ENCODE measurements around the gene AHRR. TPM values are rescaled to one million over a fixed set of nuclear protein-coding genes. Genes with fewer than 3 reads are reported as not detected.

The AHRR gene
- total RNA-seq, 6 experiments from 2014 or later: 0.06 to 0.81 (median 0.43) TPM

- intact Hi-C loops (cut with DNase I): no loop called here
- Histone ChIP-seq H3K36me3 (no peaks in the 10 kb centered on the region), H3K9me3 (no peaks in the 10 kb centered on the region), H3K27me3 (no peaks in the 10 kb centered on the region), H3K27ac (no peak overlapping the region), H3K4me1 (peaks cover 0 to 14% (median 6%) of the 10 kb centered on the region in 4 donors), H3K4me3 (no peak overlapping the region)
- WGBS (ENCODE audit: insufficient coverage, low coverage, low lambda C conversion rate, missing lambda C conversion rate): 62% methylated on average over 14 of the region's 18 CpGs
- TF ChIP-seq POLR2A (IDR thresholded peaks at IDR 0.05): no peak
- TF ChIP-seq, protein P1, sequence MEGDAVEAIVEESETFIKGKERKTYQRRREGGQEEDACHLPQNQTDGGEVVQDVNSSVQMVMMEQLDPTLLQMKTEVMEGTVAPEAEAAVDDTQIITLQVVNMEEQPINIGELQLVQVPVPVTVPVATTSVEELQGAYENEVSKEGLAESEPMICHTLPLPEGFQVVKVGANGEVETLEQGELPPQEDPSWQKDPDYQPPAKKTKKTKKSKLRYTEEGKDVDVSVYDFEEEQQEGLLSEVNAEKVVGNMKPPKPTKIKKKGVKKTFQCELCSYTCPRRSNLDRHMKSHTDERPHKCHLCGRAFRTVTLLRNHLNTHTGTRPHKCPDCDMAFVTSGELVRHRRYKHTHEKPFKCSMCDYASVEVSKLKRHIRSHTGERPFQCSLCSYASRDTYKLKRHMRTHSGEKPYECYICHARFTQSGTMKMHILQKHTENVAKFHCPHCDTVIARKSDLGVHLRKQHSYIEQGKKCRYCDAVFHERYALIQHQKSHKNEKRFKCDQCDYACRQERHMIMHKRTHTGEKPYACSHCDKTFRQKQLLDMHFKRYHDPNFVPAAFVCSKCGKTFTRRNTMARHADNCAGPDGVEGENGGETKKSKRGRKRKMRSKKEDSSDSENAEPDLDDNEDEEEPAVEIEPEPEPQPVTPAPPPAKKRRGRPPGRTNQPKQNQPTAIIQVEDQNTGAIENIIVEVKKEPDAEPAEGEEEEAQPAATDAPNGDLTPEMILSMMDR (IDR thresholded peaks at IDR 0.05): no peak
- ATAC-seq (no peak), DNase-seq (peak in 1 of 3 donors; percentile 40)
Observed at GRCh38 chr5:440401-441201, 119.1 kb downstream of the AHRR start.

GRCh38 chr5:441996-442334 is 120.5 kb downstream of the AHRR start:
- H3K36me3 ChIP-seq: no peaks in the 10 kb centered on the region
- ATAC-seq (no peak), DNase-seq (peak in 1 of 3 donors; percentile 13)
- no peak overlapping the region for H3K27ac ChIP-seq
- H3K4me3 ChIP-seq: peak overlapping the region; percentile 92 to 99 (median 96)
- H3K27me3 ChIP-seq: no peaks in the 10 kb centered on the region
- no peak for TF ChIP-seq POLR2A (IDR thresholded peaks at IDR 0.05)
- TF ChIP-seq, protein P1 (IDR thresholded peaks at IDR 0.05): no peak
- intact Hi-C loops (cut with DNase I): no loop called here
- WGBS (ENCODE audit: insufficient coverage, low coverage, low lambda C conversion rate, missing lambda C conversion rate): 69% methylated on average over 3 of the region's 5 CpGs
- H3K9me3 ChIP-seq: no peaks in the 10 kb centered on the region
- peaks cover 0 to 14% (median 6%) of the 10 kb centered on the region in 4 donors for H3K4me1 ChIP-seq

DNA sequence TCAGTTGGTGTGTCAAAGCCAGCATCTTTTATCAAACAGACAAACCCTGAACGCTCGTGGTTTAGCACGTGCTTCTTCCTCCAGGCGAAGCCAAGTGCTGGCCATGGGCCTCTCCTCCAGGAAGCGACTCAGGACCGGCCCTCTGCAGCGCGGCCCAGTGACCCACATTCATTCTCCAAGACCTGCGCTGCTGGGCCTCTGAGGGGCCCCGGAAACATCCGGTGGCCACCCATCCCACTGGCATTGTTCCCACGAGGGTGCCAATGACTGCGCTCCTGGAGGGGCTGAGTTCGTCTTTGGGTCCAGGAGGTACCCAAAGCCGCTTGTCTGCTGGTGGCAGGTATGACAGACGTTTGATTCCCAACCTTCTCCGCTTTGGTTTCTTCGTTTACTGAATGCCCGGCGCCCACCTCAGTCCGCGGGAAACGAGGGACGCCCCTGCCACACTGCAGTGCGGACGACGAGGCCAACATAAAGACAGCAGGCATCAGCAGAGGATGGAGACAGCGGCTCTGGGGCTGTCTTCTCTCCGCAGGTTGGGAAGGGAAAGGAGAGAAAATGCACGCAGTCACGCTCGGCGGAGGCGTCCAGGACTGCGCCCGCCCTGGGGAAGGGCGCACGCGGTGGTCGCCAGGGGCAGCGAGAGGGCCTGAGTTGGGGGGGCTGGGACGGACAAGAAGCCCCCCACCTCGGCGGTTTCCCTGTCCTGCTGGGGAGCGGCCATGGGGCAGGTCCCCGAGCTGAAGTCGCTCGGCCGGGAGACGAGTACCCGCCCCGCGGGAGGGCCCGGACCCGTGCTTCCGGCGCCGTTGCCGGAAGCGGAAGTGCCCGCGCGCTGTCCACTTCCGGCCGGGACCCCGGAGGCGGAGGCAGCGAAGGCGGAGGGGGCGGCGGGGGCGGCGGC is 121.1 kb downstream of the AHRR start, which contains the start of gene EXOC3:
TSS of gene EXOC3 (plus strand) at position 842 of the 904 bp plus-strand sequence. CDS start 3,030 bp downstream, outside the sequence.
- Histone ChIP-seq H3K4me3 (peak within 1 kb of the TSS; percentile 92 to 99 (median 96)), H3K27me3 (no peaks in the 10 kb centered on the region), H3K27ac (peak within 1 kb of the TSS; percentile 49 to 67 (median 66)), H3K4me1 (peaks cover 0 to 14% (median 6%) of the 10 kb centered on the region in 4 donors), H3K9me3 (no peaks in the 10 kb centered on the region), H3K36me3 (peaks cover 0 to 6% (median 3%) of the 10 kb centered on the region in 4 donors)
- ATAC-seq (peak; percentile 93 to 97 (median 95)), DNase-seq (peak; percentile 74 to 86 (median 83))
- WGBS (ENCODE audit: insufficient coverage, low coverage, low lambda C conversion rate, missing lambda C conversion rate): 5% methylated on average over 26 of the region's 73 CpGs
- intact Hi-C loops (cut with DNase I): no loop called here
- TF ChIP-seq, protein P1 (IDR thresholded peaks at IDR 0.05): no peak
- TF ChIP-seq POLR2A (IDR thresholded peaks at IDR 0.05): peak; percentile 71

- Histone ChIP-seq H3K4me3 (peak overlapping the region; percentile 92 to 99 (median 96)), H3K4me1 (peaks cover 0 to 14% (median 6%) of the 10 kb centered on the region in 4 donors), H3K27ac (peak overlapping the region; percentile 49 to 67 (median 66)), H3K9me3 (no peaks in the 10 kb centered on the region), H3K36me3 (peaks cover 3 to 15% (median 8%) of the 10 kb centered on the region in 4 donors), H3K27me3 (no peaks in the 10 kb centered on the region)
- 55% methylated on average over 5 of the region's 62 CpGs for WGBS (ENCODE audit: insufficient coverage, low coverage, low lambda C conversion rate, missing lambda C conversion rate)
- intact Hi-C loops (cut with DNase I): no loop called here
- DNase-seq: peak in 1 of 3 donors; percentile 53
- ATAC-seq: peak; percentile 6 to 24 (median 12)
- no peak for TF ChIP-seq POLR2A (IDR thresholded peaks at IDR 0.05)
- TF ChIP-seq, protein P1 (IDR thresholded peaks at IDR 0.05): no peak
Observed at GRCh38 chr5:443239-444151, 122.0 kb downstream of the AHRR start.
